HG03108 (cell line): ENCODE measurements around the gene GOLGA2.
"Not testable (repeated sequence)": the region's sequence is repeated elsewhere in the genome, so short reads cannot be mapped to it uniquely, and the experiment has no call there.

Source experiments
- ATAC-seq: cut with Tn5 transposase; IDR thresholded peaks from one replicate; pipeline ENCODE4 v1.9.1; 2021; ENCODE audit warnings: moderate library complexity; ENCODE audit not compliant: unreplicated experiment

GOLGA2 gene

DNA sequence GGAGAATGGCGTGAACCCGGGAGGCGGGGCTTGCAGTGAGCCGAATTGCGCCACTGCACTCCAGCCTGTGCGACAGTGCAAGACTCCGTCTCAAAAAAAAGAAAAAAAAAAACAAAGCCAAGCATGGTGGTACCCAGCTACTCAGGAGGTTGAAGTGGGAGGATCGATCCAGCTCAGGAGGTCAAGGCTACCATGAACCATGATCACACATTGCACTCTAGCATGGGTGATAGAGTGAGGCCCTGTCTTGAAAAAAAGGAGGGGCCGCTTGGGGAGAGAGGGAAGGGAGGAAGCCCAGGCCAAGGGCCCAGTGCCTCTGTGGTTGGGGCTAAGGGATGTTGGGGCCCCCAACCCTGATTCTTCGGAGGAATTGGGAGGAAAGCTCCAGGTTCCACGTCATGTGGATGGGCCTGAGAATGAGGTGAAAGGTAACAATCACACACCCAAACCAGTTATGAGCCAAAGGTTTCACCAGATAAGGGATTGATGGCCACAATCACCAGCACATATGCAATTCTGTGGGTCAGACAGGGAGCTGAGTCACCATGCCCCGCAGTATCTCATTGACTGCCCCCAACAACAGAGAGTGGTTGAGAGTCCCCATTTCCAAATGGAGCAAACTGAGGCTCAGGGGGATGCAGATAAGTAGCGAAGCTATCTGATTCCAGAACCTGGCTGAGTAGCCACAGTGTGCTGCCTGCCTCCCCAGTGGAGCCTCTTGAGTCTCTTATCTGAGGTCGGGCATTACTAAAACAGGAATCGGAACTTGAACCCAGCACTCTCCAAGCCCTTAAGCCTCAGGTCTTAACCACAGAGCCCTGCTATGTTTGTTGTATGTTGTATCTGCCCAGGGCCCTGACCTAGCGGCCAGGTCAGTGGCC is 20.8 kb upstream of the GOLGA2 start:
- no peak for ATAC-seq

DNA sequence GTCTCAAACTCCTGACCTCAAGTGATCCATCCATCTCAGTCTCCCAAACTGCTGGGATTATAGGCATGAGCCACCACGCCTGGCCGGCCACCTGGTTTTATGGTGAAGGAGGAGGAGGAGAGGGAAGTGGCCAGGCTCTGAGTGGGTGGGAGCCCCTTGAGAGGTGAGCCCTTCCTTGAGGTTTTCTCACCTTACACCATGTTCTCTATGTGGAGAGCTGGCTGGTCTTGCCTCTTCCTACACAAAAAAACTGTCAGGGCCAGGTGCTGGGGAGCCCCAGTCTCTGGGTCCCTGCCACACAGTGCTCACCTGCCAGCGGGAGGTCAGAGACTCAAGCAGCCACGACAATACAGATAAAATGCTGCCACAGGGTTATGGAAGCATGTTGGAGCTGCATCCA is 18.3 kb upstream of the GOLGA2 start:
- ATAC-seq = no peak

DNA sequence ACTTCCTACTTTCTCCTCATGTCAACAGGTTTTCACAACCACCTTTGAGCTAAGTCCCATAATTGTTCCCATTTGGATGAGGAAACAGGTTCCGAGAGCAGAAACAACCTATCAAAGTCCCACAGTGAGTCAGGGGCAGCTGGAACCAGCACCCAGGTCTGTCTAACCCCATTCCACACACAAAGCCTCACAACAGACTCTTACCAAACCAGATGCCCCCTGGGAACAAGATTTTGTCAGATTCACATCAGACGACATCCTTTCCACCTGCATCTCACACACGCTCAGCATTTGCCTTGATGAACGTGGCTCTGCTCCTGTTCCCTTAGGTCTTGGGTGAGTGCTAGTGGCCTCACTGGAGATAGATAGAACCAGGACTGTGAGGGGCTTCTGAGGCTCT is 17.3 kb upstream of the GOLGA2 start:
- ATAC-seq = no peak

DNA sequence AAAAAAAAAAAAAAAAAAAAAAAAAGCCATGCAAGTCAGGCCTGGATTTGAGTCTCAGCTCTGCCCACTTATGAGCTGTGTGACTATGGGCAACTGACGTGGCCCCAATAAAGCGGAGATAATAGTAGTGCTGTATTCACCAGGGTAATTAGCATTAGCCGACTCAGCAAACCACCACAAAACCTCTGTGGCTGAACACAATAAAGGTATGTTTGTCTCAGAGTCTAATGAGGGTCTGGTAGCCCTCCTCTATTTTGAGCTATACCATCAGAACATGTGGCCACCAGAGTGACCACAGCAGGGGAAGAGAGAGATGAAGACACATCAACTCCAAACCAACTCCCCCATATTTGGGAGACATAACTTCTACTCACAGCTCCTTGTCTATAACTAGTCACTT is 16.2 kb upstream of the GOLGA2 start:
- no peak for ATAC-seq

DNA sequence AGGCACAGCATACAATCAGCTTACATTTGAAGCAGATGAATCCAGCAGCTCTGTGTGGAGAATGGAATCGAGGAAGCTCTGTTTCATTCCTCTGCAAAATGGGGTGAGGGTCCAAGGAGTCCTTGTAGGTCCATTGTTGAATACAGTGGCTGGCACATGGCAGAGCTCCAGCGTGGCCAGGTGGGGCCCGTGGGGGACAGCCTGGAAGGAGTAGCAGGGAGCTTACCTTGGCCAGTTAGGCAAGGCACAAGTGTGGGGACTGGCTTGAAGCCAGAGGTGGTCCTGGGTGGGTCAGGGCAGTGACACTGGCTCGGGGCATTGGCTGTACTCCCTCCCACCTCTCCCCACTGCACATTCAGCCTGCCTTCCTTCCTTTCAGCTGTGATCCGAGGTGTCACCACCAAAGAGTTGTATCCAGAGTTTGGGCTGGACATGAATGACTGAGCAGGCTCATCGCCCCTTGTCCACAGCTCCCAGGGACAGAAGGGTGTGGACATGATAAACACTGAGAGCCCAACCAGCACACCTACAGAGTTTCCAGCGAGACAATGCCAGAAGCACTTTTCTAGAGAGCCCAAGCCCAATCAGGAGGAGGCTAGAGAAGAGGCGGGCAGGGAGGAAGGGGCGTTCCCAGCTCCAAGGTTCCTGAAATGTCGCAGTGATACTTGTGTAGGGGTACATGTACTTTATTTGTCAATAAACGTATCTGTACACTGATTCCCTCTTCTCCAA is 12.6 kb upstream of the GOLGA2 start:
- no peak for ATAC-seq

DNA sequence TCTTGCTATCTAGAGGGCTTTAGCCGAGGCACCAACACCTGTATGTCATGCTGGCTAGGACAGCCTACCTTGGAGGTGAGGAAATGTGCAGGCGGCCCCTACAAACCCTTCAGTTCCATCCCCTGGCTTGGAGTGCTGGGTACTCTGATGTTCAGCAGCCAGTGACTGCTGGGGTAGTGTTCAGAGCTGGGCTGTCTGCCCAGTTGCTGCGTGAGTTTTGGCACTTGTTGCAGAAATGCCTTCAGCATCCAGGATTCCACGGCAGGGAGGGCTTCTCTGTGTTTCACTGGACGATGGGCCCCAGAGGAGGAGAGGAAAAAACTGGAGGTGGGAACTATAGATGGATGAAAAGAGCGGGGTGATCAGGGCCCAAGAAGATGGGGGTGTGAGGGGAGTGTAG is 10.6 kb upstream of the GOLGA2 start:
- no peak for ATAC-seq

DNA sequence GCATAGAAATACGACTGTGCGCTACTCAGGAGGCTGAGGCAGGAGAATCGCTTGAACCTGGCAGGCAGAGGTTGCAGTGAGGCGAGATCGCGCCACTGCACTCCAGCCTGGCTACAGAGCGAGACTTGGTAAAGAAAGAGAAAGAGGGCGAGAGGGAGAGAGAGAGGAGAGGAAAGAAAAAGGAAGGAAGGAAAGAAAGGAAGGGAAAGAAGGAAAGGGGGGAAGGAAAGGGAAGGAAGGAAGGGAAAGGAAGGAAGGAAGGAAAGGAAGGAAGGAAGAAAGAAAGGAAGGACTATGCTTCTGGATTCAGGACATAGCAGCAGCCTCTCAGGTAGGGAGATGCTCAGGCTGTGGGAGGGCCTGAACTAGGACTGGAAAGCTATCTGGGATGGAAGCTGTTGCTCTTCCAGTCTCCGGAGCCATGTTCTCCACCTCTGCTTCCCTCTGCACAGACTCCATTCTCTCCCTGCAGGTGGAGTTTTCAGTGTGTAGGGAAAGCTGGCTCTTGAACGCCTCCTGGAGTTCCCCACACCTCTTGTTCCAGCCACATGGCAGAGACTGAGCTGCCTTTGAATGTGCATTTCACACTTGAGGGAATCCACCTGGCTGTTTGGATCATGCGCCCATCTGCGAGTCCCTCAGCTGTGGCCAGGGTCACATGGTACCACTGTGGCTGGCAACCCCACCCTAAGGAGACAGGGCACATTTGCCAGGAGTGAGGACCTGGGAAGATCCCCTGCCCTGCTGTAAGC is 9.4 kb upstream of the GOLGA2 start:
- no peak for ATAC-seq

DNA sequence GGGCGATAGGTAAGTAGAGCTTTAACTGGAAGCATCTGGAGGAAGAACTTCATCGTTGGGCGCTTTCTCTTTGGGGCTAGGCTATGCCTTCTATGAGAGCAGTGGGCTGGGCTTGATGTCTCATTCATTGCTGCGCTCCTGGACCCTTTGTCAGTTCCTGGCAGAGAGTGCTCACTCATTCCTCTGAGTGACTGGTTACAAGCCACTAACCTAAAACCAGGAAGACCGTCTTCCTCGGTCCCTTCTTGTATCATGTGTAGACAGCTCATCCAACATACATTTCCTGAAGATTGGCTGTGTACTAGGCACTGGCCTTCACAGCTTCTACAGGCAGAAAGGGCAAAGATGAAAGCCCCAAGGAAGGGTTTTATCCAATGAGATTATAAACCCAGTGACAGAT is 6.7 kb upstream of the GOLGA2 start:
- no peak for ATAC-seq

DNA sequence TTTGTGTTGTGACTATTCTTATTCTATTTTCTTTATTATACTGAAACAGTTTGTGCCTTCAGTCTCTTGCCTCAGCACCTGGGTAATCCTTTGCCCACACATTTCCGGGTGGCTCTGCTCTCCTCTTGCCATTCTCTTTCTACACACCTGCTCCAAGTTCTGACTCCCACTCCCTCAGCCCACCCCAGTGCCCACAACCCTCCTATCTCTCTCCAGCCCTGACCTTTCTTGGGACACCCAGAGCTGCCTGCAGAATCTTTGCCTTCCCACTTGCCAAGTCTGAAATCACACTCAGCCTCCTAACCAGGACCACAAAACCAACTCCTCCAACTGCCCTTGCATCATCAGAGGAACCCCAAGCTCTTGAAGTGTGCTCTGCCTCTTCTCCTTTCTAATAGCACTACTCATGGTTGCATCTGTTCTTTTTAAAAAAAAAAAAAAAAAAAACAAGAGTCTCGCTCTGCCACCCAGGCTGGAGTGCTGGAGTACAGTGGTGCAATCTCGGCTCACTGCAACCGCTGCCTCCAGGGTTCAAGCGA is 4.3 kb upstream of the GOLGA2 start:
- no peak for ATAC-seq

DNA sequence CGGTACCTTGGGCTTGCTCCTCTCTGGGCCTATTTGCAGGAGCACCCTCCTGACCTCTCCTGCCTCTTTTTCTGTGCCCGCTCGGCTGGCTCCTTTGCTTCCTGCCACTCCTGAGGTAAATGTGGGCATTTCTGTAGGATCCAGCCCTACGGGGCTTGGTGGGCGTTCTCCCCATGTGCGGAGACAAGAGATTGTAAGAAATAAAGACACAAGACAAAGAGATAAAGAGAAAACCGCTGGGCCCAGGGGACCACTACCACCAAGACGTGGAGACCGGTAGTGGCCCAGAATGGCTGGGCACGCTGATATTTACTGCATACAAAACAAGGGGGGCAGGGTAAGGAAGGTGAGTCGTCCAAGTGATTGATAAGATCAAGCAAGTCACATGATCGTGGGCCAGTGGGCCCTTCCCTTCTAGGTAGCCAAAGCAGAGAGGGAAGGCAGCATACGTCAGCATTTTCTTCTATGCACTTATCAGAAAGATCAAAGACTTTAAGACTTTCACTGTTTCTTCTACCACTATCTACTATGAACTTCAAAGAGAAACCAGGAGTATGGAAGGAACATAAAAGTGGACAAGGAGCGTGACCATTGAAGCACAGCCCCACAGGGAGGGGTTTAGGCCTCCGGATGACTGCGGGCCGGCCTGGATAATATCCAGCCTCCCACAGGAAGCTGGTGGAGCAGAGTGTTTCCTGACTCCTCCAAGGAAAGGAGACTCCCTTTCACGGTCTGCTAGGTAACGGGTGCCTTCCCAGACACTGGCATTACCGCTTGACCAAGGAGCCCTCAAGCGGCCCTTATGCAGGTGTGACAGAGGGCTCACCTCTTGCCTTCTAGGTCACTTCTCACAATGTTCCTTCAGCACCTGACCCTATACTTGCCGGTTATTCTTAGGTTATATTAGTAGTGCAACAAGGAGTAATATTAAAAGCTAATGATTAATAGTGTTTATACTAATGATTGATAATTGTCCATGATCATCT is 3.6 kb upstream of the GOLGA2 start:
- ATAC-seq = not testable (repeated sequence)

DNA sequence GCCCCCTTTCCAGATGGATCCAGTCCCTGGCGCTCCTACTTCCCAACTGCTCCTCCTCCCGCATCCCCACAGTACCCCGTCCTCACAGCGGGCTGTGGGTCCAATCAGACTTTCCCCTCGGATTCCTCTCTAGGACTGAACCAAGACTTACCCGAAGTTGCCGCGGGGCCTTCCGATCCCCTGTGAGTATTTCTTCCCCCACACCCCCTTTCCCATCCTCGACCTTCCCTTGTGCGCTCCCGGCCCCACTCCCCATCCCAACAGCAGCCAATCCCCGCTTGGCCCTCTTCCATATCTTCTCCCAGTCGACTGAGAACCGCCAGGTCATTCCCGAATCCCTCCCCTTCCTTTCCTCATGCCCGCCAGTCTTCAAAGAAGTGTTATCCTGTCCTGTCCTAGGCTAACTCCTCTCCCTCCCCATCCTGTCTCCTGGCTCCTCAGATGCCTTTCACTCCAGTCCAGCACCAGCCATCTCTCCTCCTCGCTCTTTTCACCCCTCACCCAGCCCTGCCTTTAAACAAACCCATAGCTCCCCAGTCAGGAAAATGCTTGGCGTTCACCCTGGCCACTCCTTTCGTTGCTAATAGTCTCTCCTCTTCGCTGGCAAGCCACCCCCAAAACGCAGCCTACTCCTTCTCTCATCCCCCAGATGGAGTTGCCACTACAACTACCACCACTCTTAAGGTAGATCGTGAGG is 915 bp upstream of the GOLGA2 start:
- ATAC-seq = no peak

DNA sequence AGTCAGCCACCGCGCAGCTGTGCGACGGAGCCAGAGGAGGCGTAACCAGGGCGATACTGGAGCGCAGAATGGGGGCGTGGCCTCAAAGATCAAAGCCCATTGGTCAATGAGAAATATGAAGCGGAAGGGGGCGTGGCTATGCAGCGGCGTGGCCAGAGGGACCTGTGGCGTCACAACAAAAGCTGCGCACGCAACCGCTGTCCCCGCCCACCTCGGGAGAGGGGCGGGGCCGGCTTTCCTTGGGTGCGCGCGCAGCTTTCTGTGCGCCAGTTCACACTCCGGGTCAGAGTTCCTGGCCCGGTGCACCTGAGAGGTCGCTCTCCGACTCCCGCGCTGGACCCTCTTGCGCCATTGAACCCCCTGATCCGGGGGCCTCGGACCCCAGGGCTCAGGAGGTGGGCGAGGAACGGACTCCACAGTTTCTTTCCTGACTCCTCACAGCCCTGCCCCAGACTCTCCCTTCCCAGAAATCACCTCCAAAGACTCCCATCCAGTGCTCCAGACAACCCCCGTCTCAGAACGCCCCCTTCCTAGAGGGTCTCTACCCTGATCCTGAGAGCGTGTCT is 284 bp upstream of the GOLGA2 start, which contains the start of gene SWI5:
Gene SWI5, plus strand, starts transcription at position 269 of the 566 bp plus-strand sequence.
- peak; percentile 94 for ATAC-seq

DNA sequence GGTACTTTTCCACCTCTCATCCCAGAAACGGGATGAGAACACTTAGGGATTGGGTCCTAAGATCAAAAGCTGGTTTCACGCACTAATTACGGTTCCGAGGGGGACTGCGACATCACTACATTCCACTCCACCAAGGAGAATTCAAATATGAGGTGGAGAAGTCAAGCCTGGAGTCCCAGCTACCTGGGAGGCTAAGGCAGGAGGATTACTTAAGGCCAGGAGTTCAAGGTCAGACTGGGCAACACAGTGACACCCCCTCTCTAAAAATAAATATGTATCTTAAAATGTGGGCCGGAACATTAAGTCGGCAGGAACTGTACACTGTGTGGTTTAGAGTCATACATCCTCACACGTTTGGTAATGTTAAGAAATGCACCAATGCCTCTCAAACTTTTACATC is 1.6 kb downstream of the GOLGA2 start:
- ATAC-seq = no peak

DNA sequence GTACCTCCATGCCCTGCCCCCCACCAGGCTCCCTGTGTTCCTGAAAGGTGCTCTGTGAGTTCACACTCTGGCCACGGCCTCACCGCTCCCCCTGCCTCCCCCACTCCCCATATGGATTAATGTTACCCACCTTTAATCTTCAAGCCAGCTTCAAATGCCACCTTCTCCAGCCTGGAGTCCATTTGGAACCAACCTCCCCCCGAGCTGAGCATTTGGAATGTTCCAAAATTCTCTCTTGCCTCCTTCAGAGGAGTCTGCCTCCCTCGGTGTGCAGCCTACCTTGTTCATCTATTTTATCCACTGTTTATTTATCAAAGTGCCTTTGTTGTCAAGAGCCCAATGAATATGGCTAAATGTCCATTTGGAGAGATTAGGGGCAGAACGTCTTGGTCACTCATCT is 4.3 kb downstream of the GOLGA2 start:
- no peak for ATAC-seq

DNA sequence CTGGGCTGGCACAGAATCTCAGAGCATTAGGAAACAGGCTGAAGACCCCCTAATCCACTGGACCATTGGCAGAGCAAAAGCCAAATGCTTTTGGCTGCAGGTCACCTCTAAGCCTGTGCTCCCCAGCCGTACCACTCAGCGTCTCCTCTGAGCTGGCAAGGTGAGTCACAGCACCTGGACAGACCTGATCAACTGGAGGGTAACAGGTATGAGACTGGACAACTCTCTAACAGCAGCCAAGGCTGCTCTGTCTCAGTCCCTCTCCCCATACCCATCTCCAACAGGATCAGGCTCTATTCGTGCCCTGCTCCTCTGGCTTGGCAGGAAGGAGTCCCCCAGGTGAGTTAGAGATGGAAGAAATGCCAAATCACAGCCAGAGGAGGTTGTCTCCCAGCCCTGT is 4.7 kb downstream of the GOLGA2 start:
- no peak for ATAC-seq

DNA sequence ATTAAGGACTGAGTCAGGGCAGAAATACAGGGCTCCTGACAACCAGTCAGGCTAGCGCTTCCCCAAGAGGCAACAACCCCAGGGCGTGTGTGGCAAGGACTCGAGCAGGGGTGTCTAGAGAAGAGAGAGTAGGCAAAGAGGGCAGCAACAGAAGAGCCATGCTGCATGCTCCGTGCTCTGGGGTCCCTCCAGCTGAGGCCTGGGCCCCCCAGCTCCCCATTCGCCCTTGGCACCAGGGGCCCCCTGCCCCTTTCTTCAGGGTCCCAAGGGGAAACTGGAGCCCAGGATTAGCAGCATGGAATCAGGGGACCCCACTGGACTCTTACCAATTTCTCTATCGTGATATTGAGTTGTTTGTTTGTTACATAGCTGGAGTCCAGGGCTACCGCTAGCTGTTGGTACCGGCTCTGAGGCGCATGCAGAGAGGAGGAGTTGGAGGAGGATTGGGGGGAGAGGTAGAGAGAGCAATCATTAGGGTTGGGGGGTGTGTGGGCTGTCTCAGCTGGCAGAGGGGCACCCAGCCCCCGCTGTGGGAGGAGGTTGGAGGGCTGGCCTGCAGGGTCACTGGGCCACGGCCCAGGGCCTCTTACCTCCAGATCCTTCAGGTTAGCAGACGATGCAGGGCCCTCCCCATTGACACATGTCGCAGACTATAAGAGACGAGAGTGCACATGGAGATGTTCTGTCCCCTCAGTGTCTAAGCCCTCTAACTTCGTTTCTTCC is 8.8 kb downstream of the GOLGA2 start:
- ATAC-seq = no peak

DNA sequence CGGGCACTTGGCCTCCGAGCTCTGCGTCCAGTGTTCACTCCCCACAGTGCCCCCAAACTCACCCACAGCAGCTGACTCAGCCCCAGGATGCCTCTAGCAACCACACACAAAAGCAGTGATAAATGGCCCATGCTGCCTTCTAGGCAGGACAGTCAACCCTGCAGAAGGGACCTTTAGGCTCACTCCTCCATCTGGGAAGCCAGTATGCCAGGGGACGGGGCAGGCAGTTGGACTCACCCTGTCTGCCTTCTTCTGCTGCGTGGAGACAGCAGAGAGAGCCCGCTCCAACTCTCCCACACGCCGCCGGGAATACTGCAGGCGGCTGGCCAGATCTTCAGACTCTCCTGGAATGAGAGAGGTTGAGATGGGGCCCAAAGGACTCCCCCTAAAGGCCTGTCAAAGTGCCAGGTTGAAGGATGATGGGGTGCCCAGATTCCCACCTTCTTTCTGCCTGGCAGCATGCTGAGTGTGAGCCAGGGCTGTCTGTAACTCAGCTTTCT is 10.4 kb downstream of the GOLGA2 start:
- ATAC-seq = no peak

DNA sequence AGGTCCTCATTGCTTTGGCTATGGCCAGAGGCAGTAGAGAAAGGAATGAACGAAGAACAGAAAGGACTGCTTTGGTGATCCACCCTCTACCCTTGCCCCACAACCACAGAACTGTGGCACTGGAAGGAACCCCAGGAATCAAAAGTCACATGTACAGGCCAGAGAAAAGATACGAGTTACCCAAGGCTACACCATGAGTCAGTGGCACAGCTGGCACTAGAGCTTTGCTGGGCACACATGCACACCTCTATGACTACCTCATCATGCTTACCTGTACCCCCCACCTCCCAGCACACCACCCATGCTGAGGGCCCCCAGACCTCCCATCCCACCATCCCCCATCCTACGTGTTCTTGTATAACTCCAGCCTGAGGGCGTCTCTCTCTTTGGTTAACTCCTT is 13.1 kb downstream of the GOLGA2 start:
- no peak for ATAC-seq
